Measurements from ENCODE around the gene GPATCH11. TPM values are rescaled to one million over a fixed set of nuclear protein-coding genes. Genes with fewer than 3 reads are reported as not detected.

GPATCH11 gene
- total RNA-seq, 2 donors from 2014 or later, result 6.9 to 7.2 TPM

GRCh38 chr2:37102588-37102987 lies 18.3 kb downstream of the GPATCH11 start:
- no peak for DNase-seq (ENCODE audit: low spot score)
- intact Hi-C loops (cut with DNase I), result no loop called here

- no peak for DNase-seq (ENCODE audit: low spot score)
- intact Hi-C loops (cut with DNase I), result no loop called here
These were observed 19.9 kb downstream of the GPATCH11 start for GRCh38 chr2:37104178-37104577.

- DNase-seq (ENCODE audit: low spot score), result no peak
- intact Hi-C loops (cut with DNase I), result no loop called here
These were observed 20.8 kb downstream of the GPATCH11 start for GRCh38 chr2:37105150-37105549.

- no peak for DNase-seq (ENCODE audit: low spot score)
- intact Hi-C loops (cut with DNase I), result no loop called here
These were observed 25.2 kb downstream of the GPATCH11 start for GRCh38 chr2:37109523-37109922.

- DNase-seq (ENCODE audit: low spot score), result no peak
- intact Hi-C loops (cut with DNase I), result no loop called here
These were observed 26.2 kb downstream of the GPATCH11 start for GRCh38 chr2:37110306-37111212.

GRCh38 chr2:37111958-37112357 lies 27.6 kb downstream of the GPATCH11 start:
- no peak for DNase-seq (ENCODE audit: low spot score)
- intact Hi-C loops (cut with DNase I), result no loop called here

GRCh38 chr2:37117566-37117965 lies 33.2 kb downstream of the GPATCH11 start:
- no peak for DNase-seq (ENCODE audit: low spot score)
- intact Hi-C loops (cut with DNase I), result no loop called here

GRCh38 chr2:37119157-37119556 lies 34.8 kb downstream of the GPATCH11 start:
- intact Hi-C loops (cut with DNase I), result no loop called here
- DNase-seq (ENCODE audit: low spot score), result no peak

GRCh38 chr2:37125416-37125815 lies 41.1 kb downstream of the GPATCH11 start:
- no peak for DNase-seq (ENCODE audit: low spot score)
- intact Hi-C loops (cut with DNase I), result no loop called here

GRCh38 chr2:37132914-37133313 lies 48.6 kb downstream of the GPATCH11 start:
- intact Hi-C loops (cut with DNase I), result no loop called here
- no peak for DNase-seq (ENCODE audit: low spot score)

- intact Hi-C loops (cut with DNase I), result no loop called here
- no peak for DNase-seq (ENCODE audit: low spot score)
These were observed 58.2 kb downstream of the GPATCH11 start for GRCh38 chr2:37142546-37142945.

GRCh38 chr2:37143974-37144373 lies 59.7 kb downstream of the GPATCH11 start:
- intact Hi-C loops (cut with DNase I), result no loop called here

GRCh38 chr2:37146062-37146461 lies 61.7 kb downstream of the GPATCH11 start:
- DNase-seq (ENCODE audit: low spot score), result no peak
- intact Hi-C loops (cut with DNase I), result no loop called here

More at GRCh38 chr2:37143974-37144373, 59.7 kb downstream of the GPATCH11 start:
- no peak for DNase-seq (ENCODE audit: low spot score)

- intact Hi-C loops (cut with DNase I), result no loop called here
These were observed 64.0 kb downstream of the GPATCH11 start for GRCh38 chr2:37148325-37148724.

More at GRCh38 chr2:37148325-37148724, 64.0 kb downstream of the GPATCH11 start:
- no peak for DNase-seq (ENCODE audit: low spot score)

Other genes with a start within 250 kb of the GPATCH11 start
- gene STRN, start 118.0 kb upstream of the GPATCH11 start, total RNA-seq, result 10 to 100 TPM; 23.1 to 34.2 TPM
- 10 to 100 TPM; 14.5 to 15.5 TPM for gene HEATR5B, start 146 bp upstream of the GPATCH11 start, total RNA-seq
- gene EIF2AK2, start 72.5 kb downstream of the GPATCH11 start, total RNA-seq, result 10 to 100 TPM; 39.8 to 51.0 TPM
- gene SULT6B1, start 104.2 kb downstream of the GPATCH11 start, total RNA-seq, result not detected
- gene CEBPZOS, start 112.0 kb downstream of the GPATCH11 start, total RNA-seq, result 10 to 100 TPM; 31.7 to 33.3 TPM
- 10 to 100 TPM; 41.0 to 54.9 TPM for gene CEBPZ, start 147.1 kb downstream of the GPATCH11 start, total RNA-seq
- 10 to 100 TPM; 13.3 to 13.9 TPM for gene NDUFAF7, start 147.1 kb downstream of the GPATCH11 start, total RNA-seq
- 10 to 100 TPM; 32.9 to 39.4 TPM for gene PRKD3, start 240.3 kb downstream of the GPATCH11 start, total RNA-seq

Measured in posterior vena cava (tissue), 2 donors.